ENCODE data around the gene TNPO3.
"Not testable (repeated sequence)": the region's sequence is repeated elsewhere in the genome, so short reads cannot be mapped to it uniquely, and the experiment has no call there.

Gene TNPO3

GRCh38 chr7:128919881-128920799, 134.8 kb downstream of the TNPO3 start:
- peak; percentile 66 for DNase-seq

- DNase-seq: no peak
Measured at GRCh38 chr7:128919241-128919640, 135.7 kb downstream of the TNPO3 start.

- no peak for DNase-seq
Measured at GRCh38 chr7:128918016-128918665, 136.8 kb downstream of the TNPO3 start.

DNA sequence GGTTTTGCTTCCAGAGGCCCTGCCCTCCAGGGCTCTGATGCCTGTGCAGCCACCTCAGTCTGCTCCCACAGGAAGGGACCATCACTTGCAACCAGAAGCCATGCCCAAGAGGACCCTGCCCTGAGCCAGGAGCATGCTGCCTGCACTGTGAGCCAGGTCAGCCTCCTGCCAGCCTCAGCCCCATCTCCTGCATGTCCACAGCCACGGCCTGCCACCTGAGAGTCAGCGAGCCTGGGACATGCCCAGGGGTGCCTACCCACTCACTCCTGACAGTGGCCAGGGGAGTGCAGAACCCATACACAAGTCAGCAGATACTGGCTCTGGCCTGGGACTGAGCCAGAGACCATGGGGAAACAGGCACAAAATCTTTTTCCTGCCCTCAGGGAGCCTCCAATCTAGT, 137.8 kb downstream of the TNPO3 start:
- no peak for DNase-seq

- DNase-seq: no peak
Measured at GRCh38 chr7:128916643-128916915, 138.3 kb downstream of the TNPO3 start.

GRCh38 chr7:128915841-128916642, 138.9 kb downstream of the TNPO3 start:
- no peak for DNase-seq

DNA sequence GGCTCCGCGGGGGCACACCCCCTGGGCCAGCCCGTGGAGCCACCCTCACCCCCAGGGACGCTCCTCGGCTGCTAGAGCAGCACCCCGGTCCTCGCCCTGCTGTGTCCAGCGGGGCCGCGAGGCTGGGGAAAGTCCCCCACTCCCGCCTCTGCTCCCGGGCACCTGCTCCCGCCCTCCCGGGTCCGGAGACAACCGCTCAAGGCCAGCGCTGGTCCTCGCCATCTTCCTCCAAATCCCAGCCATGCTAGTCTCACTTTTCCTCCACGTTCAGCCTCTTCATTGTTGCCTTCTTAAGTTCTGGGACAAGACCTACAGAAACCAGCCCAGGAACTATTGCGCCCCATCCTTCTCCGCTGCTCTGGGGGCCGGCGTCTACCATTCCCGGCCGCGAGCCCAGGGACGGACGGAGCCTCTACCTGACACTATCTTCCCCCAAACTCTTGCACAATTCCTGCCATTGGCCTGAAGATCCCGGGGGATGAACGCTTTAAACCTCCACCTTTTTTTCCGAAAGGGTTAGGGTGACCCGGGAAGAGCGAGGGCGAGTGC, 139.6 kb downstream of the TNPO3 start:
- no peak for DNase-seq

DNA sequence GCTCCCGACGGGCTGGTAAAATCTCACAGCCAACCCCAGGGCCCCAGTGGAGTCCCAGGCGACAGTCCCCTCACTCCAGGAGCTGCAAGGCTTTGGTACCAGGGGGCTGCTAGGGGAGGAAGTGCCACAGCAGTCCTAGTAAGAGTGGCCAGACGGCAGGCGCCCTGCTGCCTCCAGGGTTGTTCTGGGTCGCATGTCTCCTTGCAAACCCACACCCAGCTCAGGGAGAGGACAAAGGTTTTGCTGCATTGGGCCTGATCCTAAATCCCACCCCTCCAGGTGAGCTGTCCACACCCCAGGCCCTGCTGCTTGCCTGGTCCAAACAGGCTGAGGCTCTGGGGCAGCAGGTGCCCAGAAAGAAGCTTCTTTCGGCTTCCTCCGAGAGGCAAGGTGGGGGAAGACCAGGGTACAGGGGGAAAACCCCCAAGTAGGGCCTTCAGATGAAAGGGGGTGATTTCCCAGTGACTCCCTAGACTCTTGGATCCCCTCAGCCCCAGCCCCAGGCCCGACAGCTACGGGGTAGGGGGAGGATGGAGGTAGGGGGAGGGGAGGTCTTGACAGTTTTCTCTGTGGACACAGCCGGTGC, 140.3 kb downstream of the TNPO3 start:
- peak; percentile 17 for DNase-seq

DNA sequence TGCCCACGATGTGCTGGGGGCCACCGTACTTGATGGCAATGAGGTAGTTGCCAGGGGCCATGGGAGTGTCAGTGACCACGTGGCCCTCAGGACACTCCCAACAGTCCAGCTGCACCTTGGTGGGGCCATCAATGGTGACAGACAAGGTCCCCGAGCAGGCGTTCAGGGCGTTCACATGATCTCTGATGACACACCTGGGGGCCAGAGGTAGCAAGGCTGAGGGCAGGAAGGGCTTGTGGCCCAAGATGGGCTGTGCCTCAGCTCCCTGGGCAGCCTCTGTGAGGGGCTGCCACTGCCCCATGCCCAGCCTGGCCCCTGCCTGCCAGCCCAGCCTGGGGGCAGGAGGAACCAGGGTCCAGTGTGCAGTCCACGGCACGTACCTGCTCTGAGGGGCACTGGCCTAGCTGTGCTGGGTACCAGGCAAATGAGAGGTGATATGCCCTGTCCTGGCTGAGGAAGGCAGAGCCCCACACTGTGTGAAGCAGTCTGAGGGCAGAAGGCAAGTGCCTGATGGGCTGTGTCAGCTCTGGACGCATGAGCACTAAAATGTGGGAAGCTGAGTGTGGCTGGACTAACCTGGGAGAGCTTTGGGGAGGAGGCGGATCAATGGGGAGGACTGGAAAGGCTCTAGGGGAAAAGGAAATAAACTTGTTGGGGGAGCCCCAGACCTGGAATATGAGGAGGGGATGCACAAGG, 140.9 kb downstream of the TNPO3 start:
- DNase-seq: no peak

GRCh38 chr7:128912709-128913495, 142.0 kb downstream of the TNPO3 start:
- DNase-seq: not testable (repeated sequence)

- no peak for DNase-seq
Measured at GRCh38 chr7:128912281-128912680, 142.6 kb downstream of the TNPO3 start.

- peak; percentile 13 for DNase-seq
Measured at GRCh38 chr7:128911423-128912031, 143.4 kb downstream of the TNPO3 start.

DNA sequence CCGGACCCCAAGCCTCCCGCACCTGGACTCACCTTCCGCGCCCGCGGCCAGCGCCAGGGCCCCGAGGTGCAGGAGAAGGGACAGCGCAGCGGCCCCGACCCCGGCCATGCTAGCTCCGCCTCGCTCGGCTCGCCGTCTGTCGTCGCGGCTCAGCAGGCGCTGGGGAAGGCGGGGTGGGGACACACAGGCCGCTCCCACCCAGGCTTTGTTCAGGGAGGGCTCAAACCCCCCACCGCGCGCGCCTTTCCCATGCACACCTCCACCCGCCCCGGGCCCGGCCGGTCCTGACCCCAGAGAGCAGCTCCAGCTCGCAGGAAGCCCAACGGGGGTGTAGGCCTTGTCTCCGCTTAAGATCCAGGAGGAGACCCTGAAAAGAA, 144.4 kb downstream of the TNPO3 start, which contains the start of gene KCP:
KCP (minus strand) TSS at position 141 of the 377 bp plus-strand sequence; CDS start at position 108, 33 bp downstream.
- DNase-seq: peak; percentile 47

- DNase-seq: peak; percentile 83
Measured at GRCh38 chr7:128909625-128910568, 145.0 kb downstream of the TNPO3 start.

DNA sequence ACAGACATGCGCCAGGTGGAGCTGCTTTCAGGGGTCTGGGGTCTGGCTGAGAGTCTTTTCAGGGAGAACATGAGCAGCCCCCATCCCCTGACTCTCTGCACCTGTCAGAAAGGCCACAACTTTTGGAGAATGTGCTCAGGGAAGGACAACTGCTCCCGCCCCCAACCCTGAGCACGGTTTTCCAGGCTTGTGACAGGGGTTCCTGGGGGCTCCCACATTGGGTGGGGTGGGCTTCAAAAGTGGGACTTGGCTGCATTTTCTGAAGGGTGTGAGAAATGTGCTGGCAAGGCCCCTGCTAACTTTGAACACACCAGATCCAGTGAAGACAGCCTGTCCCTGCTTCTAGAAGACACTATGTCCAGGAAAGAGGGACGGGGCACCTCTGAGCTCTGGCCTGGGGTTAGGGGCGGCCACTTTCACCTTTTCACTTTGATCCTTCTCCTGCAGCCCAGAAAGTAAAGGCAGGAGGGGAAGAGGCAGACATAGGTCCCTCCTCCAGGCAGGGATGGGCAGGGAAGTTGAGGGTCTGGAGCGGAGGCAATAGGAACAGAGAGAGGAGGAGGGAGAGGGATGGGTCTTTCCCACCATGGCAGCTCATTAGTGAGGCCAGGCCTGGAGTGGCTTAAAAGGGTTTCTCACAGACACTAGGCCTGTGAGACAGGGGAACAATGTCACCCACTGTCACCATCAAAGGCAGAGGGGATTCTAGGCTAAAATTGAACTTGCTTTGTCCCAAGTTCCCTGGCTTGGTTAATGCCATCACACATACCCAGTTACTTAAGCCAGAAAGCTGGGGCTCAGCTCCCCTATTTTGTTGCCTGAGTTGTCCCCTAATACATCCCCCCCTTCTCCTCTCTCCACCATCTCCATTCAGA, 145.9 kb downstream of the TNPO3 start:
- DNase-seq: no peak

DNA sequence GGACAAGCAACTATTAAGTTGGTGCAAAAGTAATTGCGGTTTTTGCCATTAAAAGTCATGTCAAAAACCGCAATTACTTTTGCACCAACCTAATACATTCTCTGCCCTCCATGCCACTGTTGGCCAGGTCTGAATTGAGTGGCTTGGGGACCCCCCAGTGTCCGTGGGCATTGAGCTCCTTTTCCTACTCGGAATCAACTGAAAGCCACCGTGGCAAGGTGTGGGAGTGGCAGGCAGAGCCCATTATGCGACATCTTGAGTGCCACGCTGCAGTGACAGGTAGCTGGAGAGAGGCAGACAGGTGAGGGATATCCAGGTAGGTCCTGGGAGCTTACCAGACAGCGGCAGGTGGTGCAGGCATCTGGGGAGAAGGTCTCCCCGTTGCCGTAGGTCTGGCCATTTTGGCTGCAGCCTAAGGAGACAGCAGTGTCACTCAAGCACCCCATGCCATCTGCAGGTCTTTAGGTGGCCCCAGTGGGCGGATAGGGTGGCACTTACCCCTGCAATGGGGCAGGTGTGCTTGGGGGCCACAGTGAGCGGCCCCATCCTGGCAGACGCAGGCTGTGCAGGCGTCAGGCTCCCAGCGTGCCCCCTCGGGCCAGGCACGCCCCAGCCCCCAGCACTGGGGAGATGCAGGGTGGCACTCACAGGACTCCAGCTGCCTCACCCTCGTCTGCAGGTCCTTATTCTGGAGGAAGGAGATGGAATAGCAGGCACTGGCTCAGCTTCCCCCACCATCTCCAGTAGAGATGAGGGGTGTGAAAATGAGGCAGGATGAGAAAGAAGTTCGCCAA, 147.9 kb downstream of the TNPO3 start:
- no peak for DNase-seq

DNA sequence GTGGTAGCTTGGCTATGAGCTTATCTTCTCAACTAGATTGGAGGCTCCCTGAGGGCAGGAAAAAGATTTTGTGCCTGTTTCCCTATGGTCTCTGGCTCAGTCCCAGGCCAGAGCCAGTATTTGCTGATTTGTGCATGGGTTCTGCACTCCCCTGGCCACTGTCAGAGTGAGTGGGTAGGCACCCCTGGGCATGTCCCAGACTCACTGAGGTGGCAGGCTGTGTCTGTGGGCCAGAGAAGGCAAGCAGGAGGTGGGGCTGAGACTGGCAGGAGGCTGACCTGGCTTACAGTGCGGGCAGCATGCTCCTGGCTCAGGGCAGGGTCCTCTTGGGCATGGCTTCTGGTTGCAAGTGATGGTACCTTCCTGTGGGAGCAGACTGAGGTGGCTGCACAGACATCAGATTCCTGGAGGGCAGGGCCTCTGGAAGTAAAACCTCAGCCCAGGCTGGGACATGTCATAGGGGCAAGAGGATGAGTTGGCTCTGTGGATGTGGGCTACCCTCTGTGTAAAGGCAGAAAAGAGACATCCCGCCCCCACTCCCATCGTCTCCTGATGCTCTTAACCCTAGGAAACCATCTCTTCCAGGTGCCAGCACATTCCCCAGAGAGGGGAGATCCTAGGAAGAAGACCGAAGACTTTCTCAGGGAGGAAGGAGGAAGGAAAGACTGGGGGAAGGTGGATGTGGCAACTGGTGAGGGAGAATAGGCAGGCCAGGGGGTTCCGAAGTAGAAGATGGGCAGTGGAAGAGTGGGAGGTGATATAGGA, 148.7 kb downstream of the TNPO3 start:
- no peak for DNase-seq
